Progenitor cell of endocrine pancreas (in vitro differentiated cells): ENCODE measurements around the gene DNMT3A. TPM values are rescaled to one million over a fixed set of nuclear protein-coding genes. Genes with fewer than 3 reads are reported as not detected.
A peak's percentile ranks its signal among the peaks of the same experiment; 100 is the strongest.
"Not testable (repeated sequence)": the region's sequence is repeated elsewhere in the genome, so short reads cannot be mapped to it uniquely, and the experiment has no call there.

Experiments used
- DNase-seq: peaks from one replicate; pipeline ENCODE4 v3.0.0; 2021; ENCODE audit warnings: low spot score; ENCODE audit not compliant: unreplicated experiment
- H3K27ac Mint-ChIP-seq: 2 replicates; pipeline ENCODE4 v1.8.0; 2021; ENCODE audit warnings: mild to moderate bottlenecking, moderate library complexity, mixed read lengths
- H3K27me3 Mint-ChIP-seq: 2 replicates; pipeline ENCODE4 v1.8.0; 2021; ENCODE audit warnings: mixed read lengths
- H3K36me3 Mint-ChIP-seq: 2 replicates; pipeline ENCODE4 v1.8.0; 2022; ENCODE audit warnings: mixed read lengths; ENCODE audit not compliant: insufficient read depth
- H3K4me1 Mint-ChIP-seq: 2 replicates; pipeline ENCODE4 v1.8.0; 2021; ENCODE audit warnings: low read depth, mixed read lengths
- H3K4me3 Mint-ChIP-seq: 2 replicates; pipeline ENCODE4 v1.8.0; 2021; ENCODE audit warnings: low read depth, mild to moderate bottlenecking, moderate library complexity, mixed read lengths
- H3K9me3 Mint-ChIP-seq: 2 replicates; pipeline ENCODE4 v1.8.0; 2021; ENCODE audit warnings: low read depth, mixed read lengths
- total RNA-seq: library from RNA; stranded (reverse); gene quantifications from 2 replicates; pipeline ENCODE4 v1.2.1, GENCODE V29; 2021
- TF ChIP-seq, protein P1 (sequence below): fragments of 200-600 bp; sonication (generic); IDR thresholded peaks from one replicate; pipeline ENCODE4 v1.5.0; 2021; ENCODE audit warnings: antibody characterized with exemption, mild to moderate bottlenecking; ENCODE audit not compliant: unreplicated experiment

DNMT3A gene
- total RNA-seq, 1 donor from 2014 or later = 168 TPM

DNA sequence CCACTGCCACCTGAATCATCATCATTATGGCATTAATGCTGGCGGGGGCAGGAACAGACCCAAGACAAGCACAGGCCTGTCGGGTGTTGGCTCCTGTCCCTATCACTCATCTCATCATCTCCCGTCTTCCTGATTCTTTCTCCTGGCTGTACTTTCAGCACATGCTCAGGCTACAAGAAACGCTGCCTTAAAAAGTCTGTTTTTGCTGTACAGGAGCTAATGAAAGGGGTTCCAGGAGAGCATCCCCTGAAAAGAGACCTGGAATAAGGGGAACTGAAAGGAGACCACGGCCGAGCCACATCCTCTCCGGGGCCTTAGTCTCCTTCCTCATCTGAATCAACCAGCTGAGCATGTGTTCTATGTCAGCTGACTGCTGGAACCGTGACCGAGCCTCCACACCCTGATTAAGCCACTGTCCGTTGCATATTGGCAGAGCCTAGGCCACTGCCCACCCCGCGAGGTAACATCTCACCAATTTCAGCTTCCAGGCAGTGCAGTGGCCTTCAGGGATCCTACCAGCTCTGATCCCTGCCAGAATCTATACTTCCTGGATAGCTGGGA lies 62.6 kb downstream of the DNMT3A start:
- Mint-ChIP-seq H3K27me3 (no peaks in the 10 kb centered on the region), H3K9me3 (no peaks in the 10 kb centered on the region), H3K4me1 (peaks cover 6% of the 10 kb centered on the region), H3K27ac (peak overlapping the region; percentile 21), H3K4me3 (no peak overlapping the region), H3K36me3 (peaks cover 2% of the 10 kb centered on the region)
- TF ChIP-seq, protein P1, sequence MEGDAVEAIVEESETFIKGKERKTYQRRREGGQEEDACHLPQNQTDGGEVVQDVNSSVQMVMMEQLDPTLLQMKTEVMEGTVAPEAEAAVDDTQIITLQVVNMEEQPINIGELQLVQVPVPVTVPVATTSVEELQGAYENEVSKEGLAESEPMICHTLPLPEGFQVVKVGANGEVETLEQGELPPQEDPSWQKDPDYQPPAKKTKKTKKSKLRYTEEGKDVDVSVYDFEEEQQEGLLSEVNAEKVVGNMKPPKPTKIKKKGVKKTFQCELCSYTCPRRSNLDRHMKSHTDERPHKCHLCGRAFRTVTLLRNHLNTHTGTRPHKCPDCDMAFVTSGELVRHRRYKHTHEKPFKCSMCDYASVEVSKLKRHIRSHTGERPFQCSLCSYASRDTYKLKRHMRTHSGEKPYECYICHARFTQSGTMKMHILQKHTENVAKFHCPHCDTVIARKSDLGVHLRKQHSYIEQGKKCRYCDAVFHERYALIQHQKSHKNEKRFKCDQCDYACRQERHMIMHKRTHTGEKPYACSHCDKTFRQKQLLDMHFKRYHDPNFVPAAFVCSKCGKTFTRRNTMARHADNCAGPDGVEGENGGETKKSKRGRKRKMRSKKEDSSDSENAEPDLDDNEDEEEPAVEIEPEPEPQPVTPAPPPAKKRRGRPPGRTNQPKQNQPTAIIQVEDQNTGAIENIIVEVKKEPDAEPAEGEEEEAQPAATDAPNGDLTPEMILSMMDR = no peak
- no peak for DNase-seq

DNA sequence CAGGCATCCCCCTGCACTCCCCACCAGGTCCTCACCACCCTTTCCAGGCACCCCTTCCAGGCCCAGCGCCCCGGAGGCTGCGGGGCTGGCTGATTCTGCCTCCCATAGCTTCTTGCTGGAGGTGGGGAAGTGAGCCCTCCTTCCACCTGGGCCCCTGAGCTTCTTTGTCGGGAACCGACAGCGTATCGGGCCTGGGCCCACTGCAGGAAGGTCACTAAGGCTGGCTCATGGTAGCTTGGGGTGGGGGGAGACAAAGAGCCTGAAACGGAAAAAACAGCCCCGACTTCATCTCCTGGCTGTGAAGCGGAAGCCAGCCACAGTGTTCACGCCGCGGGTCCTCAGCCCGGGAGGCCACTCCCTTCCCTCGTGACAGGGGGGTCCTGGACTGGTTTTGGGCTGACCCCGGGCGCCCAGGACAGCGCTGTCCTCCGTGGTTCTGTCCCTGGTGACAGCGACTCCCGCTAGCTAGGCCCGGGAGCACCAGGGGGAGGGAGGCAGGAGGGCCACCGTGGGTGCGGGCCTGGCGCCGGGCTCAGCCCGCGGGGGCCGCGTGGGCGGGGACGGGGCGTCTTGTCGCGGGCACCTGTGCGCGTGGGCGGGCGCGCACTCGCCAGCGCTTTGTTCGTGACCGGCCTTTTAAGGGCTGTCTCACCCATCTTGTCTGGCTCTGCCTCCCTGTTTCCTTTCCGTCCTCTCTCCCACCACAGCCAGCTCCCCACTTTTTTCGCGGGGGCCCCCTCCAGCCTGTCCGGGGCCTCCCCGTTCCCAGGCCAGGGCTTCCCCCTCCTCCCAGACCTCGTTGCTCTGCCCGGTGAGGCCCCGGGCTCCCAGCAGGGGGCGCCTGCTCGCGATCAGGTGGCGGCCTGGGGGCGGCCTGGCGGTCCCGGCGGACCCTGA lies 64.9 kb downstream of the DNMT3A start:
- Mint-ChIP-seq H3K27me3 (no peaks in the 10 kb centered on the region), H3K36me3 (peaks cover 7% of the 10 kb centered on the region), H3K9me3 (no peaks in the 10 kb centered on the region), H3K4me1 (peaks cover 6% of the 10 kb centered on the region), H3K4me3 (no peak overlapping the region), H3K27ac (peak overlapping the region; percentile 27)
- TF ChIP-seq, protein P1 = peak; percentile 78
- peak; percentile 66 for DNase-seq

DNA sequence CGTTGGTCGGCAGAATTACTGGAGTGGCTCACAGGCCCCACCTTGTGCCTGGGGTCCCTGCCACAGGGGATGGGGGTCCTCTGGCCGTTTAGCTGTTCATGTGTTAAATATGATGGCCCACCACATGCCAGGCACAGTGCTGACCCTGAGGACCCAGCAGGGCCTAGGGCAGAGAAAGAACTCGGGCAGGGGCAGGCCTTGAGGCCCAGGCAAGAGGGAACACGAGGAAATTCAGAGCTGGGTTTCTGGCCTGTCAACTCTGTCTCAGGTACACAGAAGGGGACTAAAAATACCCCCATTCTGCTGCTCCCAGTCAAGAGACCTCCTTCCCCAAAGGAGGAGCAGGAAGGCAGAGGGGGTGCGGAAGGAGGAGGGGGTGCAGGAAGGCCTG lies 66.2 kb downstream of the DNMT3A start:
- Mint-ChIP-seq H3K4me1 (peaks cover 6% of the 10 kb centered on the region), H3K4me3 (no peak overlapping the region), H3K27me3 (no peaks in the 10 kb centered on the region), H3K36me3 (peaks cover 5% of the 10 kb centered on the region), H3K9me3 (no peaks in the 10 kb centered on the region), H3K27ac (no peak overlapping the region)
- DNase-seq = no peak
- TF ChIP-seq, protein P1 = no peak

DNA sequence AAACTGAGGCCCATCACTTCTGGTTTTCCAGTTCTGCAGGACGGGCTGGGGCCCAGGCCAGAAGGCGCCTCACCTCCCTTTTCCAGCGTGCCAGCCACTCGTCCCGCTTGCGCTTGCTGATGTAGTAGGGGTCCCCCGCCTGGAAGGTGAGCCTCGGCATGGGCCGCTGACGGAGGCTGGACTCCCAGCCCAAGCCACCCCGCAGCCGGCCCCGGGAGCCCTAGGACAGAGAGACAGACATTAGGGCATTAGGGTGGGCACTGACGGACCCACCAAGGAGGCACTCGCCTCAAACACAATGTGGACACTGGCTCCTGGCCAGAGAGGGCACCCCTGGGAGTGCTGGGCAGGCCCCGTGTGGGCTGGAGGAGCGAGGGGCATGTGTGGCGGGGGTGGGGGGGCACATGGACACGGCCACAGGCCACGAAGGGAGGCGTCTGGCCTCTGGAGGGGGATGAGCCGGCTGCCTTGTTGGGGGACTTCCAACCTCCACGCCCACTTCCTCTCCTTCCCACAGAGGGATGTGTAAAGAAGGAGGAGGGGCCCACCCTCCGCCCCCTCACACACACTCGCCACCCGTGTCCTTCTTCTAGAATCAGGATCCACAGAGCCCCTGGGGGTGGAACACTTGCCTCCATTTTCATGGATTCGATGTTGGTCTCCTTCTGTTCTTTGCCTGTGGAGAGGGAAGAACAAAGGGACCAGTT lies 66.7 kb downstream of the DNMT3A start:
- H3K27ac Mint-ChIP-seq = no peak overlapping the region
- TF ChIP-seq, protein P1 = no peak

DNA sequence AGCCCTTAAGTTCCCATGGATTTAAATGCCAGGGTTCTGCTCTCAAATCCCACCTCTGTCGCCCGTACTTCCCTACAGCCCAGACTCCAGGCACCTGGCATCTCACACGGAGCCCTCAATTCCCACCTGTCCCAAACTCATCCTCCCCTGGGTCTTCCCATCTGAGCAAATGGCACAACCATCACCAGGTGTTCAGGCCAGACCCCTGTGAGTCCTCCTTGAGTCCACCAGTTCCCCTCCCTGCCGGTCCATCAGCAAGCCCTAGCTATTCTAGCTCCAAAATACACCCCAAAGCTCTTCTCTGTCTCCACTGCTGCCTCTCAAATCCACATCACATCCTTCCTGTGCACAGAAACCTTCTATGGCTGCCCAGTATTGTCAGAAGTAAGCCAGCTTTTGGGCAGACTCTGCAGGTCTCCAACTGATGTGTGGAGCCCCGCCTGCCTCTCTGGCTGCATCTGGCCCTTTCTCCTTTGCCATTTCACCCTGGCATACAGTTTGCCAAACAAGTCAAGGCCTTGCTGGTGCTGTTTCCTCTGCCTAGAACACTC lies 67.7 kb downstream of the DNMT3A start:
- Mint-ChIP-seq H3K36me3 (peaks cover 11% of the 10 kb centered on the region), H3K27ac (peak overlapping the region; percentile 1), H3K4me3 (no peak overlapping the region), H3K4me1 (peaks cover 6% of the 10 kb centered on the region), H3K9me3 (no peaks in the 10 kb centered on the region), H3K27me3 (no peaks in the 10 kb centered on the region)
- TF ChIP-seq, protein P1 = no peak
- no peak for DNase-seq

More for the DNA sequence above, 66.7 kb downstream of the DNMT3A start:
- no peak overlapping the region for H3K4me3 Mint-ChIP-seq
- H3K27me3 Mint-ChIP-seq = no peaks in the 10 kb centered on the region
- H3K9me3 Mint-ChIP-seq = no peaks in the 10 kb centered on the region
- no peak for DNase-seq
- peaks cover 9% of the 10 kb centered on the region for H3K36me3 Mint-ChIP-seq
- peaks cover 6% of the 10 kb centered on the region for H3K4me1 Mint-ChIP-seq

DNA sequence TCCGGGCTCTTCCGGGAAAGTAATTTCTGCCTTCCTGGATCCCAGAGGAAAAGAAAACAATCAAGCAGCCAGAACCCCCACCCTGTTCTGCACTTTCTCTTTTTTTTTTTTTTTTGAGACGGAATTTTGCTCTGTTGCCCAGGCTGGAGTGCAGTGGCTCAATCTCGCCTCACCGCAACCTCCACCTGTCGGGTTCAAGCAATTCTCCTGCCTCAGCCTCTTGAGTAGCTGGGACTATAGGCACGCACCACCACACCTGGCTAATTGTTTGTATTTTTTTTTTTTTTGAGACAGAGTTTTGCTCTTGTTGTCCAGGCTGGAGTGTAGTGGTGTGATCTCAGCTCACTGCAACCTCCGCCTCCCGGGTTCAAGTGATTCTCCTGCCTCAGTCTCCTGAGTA lies 69.0 kb downstream of the DNMT3A start:
- not testable (repeated sequence) for H3K4me3 Mint-ChIP-seq

More for the DNA sequence above, 69.0 kb downstream of the DNMT3A start:
- not testable (repeated sequence) for H3K27me3 Mint-ChIP-seq, H3K4me1 Mint-ChIP-seq, H3K27ac Mint-ChIP-seq, DNase-seq, H3K9me3 Mint-ChIP-seq
- peaks cover 11% of the 10 kb centered on the region for H3K36me3 Mint-ChIP-seq
